HG02870 (cell line): ENCODE data around the gene KIF21B.

Source experiments
- ATAC-seq: cut with Tn5 transposase; IDR thresholded peaks from one replicate; pipeline ENCODE4 v1.9.1; 2021; ENCODE audit warnings: mild to moderate bottlenecking, moderate library complexity; ENCODE audit not compliant: unreplicated experiment

The KIF21B gene

DNA sequence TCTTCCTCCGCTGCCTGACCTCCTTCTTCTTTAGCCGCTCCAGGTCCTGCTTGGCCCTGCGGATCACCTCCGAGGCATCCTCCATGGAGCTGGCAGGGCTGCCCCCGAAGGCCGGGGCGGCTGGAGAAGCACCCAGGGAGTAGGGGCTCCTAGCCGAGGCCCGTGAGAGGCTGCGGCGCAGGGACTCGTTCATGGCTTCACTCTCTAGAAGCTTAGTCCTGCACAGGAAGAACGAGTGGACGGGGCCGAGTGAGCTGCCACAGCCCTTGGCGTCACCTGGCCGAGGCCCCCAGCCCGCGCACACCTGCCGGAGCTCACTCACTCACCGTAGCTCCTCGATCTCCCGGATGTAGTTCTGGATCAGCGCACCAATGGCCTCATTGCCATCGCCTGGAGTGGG lies 23.1 kb downstream of the KIF21B start:
- ATAC-seq: no peak

DNA sequence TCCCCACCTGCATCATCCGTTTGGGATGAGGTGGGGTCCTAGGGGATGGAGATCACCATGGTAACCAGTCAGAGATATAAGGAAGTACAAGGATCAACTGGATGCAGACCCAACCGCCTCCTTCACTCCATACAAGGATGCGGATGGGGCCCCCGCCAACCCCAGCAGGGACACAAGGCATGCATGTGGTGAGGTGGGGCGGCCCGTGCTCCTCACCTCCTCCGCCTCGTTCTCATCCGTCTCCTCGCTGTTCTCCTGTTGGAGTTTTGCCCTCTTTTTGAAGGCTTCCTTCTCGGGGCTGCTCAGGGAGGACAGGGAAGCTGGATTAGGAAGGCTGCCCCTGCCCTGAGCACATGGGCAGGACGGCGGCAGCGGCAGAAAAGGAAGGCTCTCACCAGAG lies 23.8 kb downstream of the KIF21B start:
- ATAC-seq: no peak

GRCh38 chr1:200998323-200998722 lies 25.2 kb downstream of the KIF21B start:
- no peak for ATAC-seq

DNA sequence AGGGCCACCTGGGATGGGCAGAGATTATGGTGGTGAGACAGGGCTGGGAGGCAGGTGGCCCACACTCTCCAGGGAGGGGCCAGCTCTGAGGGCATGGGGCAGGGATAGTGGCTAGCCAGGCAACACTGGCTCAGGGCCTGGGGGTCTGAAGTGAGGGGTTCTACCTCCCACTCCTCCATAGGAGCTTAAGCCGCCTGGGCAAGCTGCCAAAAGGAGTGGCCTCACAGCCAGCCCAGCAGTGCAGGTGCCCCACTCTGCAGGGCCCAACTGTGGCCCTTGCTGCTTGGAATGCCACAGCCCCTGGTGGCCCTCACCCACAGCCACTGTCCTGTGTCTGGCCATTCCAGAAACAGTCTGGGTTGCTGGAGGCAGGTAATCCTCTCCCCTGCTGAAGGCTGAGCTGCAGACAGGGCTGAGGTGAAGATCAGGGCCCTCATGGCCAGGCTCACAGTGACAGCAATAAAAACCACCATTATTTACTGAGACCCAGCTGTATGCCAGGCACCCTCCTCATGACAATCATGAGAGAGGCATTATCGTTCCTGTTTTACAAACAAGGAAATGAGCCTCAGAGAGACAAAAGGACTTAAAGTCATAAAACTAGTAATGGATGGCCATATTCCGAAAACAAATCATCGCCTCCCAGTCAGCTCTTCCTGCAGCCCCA lies 31.0 kb downstream of the KIF21B start:
- no peak for ATAC-seq

DNA sequence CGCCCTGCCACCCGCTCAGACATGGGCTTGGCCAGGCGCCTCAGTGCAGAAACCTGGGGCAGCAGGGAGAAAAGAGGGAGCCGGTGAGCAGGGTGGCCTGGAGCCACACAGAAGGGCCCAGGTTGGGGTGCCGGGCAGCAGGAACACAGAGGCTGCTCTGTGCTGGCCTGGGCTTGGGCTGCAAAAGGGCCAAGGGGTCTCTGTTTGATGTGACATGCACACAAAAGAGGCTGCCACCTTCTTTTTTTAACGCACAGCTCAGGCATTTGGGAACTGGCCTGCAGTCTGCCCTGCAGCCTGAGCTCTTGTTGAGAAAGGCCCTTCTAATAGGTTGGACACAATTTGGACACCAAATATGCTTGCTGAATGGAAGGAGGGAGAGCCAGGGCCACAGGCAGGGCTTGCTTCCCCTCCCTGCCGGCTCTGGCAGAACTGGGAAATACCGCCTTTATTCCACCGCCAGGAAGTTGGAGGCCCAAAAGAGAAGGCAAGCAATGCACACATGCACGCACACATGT lies 32.4 kb downstream of the KIF21B start:
- no peak for ATAC-seq

DNA sequence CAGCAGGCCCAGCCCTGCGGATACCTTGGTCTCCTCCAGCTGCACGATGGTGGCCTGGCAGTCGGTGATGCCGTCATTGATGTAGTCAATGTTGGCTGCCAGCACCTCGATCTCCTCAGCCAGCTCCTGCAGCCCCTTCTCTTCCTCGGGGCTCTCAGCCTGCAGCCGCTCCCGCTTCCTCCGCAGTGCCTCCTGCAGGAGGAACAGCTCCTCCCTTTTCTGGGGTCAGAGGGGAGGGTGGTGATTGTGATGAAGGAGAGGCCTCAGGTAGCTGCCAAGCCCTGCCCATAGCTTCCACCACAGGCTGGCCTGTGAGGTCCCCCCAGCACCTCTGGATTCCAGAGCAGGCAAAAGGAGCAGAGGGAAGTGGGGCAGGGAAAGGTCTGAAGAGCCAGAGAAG lies 33.4 kb downstream of the KIF21B start:
- no peak for ATAC-seq

DNA sequence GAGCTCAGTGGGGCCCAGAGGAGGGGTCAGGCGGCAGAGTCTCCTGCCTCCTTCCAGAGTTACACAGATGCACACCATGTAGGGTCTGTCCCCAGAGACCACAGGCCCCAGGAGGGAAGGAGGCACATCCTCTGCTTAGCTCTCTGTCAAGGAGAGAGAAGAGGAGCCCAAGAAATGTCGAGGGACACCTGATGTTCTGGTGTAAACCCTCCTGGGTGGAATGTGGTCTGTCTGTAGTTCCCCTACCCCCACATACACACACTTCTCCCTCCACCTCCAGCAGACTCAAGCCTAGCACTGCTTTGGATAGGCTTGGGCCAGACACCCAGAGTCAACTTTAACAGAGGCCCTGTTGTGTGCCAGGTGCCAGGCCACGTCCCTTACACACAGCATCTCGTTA lies 34.2 kb downstream of the KIF21B start:
- ATAC-seq: no peak

DNA sequence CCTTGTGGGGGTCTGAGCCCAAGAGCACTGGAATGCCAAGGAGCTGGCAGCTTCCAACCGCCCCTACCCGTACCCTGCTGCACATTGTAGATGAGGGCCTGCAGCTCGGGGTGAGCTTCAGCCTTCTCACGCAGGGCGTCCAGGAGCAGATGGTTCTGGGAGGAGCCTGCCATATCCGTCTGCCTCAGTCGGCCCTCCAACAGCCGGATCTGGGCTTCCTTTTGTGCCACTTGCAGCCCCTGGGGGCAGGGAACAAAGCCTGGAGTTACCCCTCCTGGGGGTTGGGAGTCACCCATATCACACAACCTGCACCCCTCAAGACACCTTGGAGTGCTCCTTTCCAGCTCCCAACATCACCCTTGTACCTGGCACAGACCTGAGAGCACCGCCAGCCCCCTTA lies 34.8 kb downstream of the KIF21B start:
- ATAC-seq: no peak

DNA sequence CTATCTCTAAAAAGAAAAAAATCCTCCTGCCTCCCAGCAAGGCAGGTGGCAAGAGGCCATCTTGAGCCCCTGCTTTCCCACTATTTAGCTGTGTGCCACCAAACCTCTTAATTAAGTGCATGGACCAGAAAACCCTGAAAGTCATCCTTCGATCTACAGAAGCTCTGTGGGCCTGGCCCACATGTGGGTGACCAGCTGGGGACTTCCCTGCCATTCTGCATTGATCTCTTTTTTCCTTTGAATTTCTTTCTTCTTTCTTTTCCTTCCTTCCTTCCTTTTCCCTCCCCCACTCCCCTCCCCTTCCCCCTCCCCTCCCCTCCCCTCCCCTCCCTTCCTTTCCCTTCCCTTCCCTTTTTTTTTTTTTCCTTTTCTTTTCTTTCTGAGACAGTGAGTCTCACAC lies 38.0 kb downstream of the KIF21B start:
- no peak for ATAC-seq

GRCh38 chr1:200983035-200983561 lies 40.4 kb downstream of the KIF21B start:
- ATAC-seq: no peak

GRCh38 chr1:200982071-200982945 lies 41.2 kb downstream of the KIF21B start:
- no peak for ATAC-seq

GRCh38 chr1:200981278-200981677 lies 42.2 kb downstream of the KIF21B start:
- no peak for ATAC-seq

DNA sequence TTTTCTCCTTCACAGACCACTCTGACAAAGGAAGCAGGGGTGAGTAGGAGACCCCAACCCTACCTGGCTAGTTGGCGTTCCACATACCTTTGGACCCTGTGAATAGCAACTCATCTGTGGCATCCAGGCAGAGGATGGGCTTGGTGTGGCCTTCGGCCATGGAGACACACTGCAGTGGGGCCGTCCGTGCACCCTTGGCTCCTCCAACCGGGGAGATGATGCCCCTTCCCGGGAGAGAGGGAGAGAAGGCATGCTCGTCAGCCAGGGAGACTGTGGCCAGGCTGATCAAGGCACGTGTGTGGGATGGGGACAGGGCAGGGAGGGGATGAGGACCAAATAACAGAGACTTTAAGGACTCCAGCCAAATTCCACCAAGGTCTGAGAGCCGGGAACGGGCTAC lies 42.6 kb downstream of the KIF21B start:
- ATAC-seq: no peak

DNA sequence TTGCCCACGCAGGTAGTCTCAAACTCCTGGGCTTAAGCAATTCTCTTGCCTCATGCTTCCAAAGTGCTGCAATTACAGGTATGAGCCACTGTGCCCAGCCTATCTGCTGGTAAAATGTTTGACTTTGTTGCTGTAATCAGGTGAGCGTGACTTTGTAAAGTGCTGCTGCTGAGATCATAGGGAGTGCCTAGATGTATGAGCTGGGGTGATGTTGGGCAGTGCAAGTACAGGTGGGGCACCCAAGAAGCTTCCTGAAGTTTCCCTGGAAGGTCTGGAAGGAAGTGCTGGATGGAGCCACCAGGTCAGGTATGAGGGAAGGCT lies 43.1 kb downstream of the KIF21B start:
- no peak for ATAC-seq

DNA sequence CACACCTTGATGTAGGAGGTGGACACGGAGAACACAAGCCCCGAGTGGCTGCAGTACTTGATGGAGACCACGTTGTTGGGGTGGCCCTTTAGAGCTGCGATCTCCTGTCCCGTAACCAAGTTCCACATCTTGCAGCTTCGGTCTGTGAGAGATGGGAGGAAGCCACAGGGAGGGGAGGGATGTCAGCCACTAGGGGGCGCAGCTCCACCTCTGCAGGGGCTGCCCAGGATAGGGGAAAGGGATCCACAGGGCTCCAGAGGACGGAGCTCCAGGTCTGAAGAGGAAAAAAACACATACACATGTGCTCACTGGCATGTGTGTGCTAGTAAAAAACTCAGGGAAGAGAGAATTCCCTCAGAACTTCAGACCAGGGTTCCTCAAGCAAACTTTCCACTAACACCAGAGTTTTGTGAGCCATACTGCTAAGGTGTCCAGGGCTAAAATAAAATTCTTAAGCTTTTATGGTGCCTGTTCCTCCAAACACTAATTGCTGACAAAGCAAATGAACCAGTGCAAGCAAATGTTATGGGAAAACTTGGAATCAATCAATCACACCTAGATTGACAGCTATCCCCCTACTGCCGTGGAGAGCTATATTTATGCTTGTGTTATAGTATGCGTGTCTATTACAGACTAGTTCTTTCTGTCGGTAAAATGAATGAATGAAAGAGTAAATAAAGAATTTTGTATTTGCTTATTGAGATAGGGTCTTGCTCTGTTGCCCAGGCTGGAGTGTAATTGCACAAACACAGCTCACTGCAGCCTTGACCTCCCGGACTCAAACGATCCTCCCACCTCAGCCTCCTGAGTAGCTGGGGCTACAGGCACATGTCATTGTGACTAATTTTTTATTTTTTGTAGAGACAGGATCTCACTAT lies 43.7 kb downstream of the KIF21B start:
- ATAC-seq: no peak

DNA sequence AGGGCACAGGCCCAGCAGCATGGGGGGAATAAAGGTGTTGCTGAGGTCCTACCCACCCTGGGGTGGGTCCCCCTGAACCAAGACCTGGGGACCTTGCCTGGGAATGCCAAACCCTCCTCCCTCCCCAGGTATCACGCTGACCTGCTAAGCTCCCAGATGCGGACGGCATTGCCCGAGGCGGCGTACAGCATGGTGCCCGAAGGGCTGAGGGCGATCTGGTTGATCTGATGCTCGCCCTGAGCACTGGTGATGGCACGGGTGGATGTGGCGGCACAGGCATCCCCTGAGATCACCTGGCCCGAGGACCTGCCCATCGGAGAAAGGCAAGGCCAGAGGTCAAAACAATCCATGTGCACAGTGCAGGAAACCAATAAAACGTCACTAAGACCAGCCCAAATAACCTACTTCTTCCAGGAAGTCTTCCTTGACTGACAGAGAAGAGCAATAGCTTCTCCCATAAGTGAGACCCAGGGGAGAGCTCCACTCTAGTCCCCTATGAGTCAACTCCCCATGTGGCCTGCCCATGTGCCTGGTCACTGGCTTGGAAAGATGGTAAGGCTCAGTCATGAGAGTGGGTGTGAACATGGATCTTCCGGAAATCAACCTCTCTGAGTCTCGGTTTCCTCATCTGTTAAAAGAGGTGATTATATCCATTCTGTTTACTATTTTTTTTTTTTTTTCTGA lies 46.3 kb downstream of the KIF21B start:
- ATAC-seq: no peak

DNA sequence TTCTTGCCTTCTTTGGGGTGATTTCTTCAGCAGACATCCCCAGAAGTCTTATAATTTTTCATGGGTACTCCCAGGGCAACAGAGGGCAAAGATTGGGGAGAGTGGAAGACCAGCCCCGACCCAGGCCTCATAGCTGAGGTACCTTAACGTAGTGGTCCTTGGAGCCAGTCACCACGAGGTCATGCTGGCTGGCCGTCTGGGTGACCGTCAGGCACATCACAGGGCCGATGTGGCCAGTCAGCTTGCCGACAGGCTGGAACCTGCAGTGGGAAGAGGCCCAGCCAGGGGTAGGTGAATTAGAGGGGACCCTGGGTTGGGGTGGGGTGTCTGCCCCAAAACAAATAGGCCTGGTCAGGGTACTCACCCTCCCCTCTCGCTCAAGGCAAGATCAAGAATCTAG lies 46.9 kb downstream of the KIF21B start:
- ATAC-seq: no peak

GRCh38 chr1:200975458-200975857 lies 48.1 kb downstream of the KIF21B start:
- no peak for ATAC-seq

DNA sequence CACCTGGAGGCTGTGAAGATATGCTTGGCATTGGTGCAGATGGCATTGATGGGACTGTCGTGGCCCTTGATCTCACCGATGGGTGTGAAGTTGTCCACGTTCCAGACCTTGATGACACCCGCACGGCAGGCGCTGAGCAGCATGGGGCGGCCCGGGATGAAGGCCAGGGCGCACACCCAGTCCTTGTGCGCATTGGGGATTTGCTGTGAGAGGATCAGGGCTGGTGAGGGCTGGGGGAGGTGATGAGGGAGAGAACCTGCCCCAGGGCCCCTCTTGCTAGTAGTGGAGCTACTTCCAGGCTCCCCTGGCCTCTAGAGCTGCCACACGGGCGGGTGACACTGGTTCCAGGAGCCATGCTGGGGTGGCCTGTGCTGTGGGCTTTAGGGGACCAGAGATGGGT lies 48.8 kb downstream of the KIF21B start:
- ATAC-seq: no peak

DNA sequence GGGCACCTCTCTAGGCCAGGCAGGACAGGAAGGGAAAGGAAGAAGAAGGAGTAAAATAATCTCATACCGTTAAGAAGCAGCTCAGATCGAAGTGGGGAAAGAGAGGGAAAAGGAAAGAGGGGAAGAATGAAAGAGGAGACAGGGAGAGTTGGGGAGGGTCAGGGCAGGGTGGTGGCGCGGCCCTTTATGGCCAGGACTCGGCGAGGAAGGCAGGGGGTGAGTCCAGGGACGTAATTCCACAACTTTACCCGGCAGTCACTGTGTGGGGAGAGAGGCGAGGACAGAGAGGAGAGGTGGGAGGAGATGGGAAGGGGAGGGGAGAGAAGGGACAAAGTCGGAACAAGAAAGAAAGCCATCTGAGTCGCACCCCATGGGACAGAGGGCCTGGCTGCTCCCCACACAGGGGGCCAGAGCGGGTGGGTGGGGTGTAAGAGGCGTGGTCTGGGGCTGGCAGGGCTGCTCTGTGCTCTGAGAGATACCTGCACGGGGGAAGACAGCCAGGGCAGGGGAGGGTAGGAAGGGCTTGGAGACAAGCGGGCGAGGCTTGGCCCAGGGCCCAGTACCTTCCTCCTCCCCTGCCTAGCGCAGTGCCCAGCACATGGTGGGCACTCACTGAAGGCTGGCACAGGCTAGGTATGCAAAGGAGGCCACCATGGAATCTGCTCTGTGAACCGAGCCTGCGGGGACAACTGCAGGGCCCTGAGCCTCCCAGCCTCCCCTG lies 49.4 kb downstream of the KIF21B start:
- ATAC-seq: no peak
